ENCODE data around the gene PRDM16.

- no peak for TF ChIP-seq CTCF (IDR thresholded peaks at IDR 0.05; ENCODE audit: insufficient read depth, low read depth, low read length)
- no peak for TF ChIP-seq EZH2 (IDR thresholded peaks at IDR 0.05; ENCODE audit: insufficient read depth, low read length)
These were observed 47.1 kb upstream of the PRDM16 start for GRCh38 chr1:3021801-3022401.

All from astrocyte (in vitro differentiated cells and primary cell).